ENCODE data around the gene TIMP2.

TIMP2 gene

DNA sequence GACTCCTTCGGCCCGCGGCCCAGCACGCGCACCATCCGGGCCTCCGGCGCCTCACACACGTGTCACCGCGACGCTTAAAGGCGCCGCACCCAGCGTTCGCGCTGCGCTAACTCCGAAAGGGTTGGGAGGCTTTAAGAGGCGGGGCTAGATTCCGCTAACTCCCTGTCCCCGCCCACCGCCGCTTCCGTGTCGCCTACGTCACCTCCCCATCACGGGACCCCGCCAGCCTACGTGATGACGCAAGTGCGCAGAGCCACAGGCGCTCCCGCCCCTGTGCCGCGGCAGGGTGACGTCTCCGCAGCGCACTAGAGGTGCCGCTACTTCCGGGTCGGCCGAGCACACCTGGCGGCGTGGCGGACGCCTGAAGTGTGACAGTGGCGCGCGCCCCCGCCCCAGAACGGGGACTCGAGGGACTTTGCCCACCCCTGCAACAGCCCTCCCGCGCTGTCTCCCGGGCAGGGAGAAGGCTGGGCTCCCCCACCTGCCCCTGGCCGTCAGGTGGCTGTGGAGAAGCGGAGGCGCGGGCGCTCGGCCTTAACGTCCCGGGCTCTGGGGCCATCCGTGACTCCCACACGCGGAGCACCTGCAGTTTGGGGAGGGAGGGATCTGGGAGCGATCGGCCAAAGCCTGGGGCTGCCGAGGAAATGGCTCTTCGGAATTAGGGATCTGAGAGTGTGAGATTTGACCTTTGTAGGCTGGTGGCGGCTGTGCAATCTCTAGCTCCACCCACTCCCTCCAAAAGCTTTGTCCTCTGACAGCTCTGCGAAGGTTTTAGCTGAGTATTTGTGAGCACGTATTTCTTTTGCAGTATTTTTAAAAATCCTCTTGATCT is 84.2 kb downstream of the TIMP2 start, which contains the start of gene USP36:
Gene USP36 (minus strand): TSS at position 35 of the 832 bp plus-strand sequence. CDS start 4,451 bp downstream, outside the sequence.
- no peak for TF ChIP-seq GATA3 (IDR thresholded peaks at IDR 0.05; ENCODE audit: low read depth, low read length)
- no peak; the same call in 1 of the 2 replicates for TF ChIP-seq GATA2 (IDR thresholded peaks at IDR 0.05; ENCODE audit: low read depth, low read length)

DNA sequence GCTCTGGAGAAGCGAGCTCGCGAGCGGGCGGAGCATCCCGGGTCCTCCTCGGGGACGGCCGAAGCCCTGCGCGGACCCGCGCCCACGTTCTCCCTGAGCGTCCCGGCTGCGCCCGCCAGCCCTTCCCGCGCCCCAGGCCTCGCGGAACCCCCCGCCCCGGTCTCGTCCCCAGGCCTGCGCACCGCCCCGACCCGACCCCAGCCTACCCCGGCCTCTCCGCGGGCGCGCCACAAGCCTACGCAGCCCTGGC is 84.7 kb downstream of the TIMP2 start:
- TF ChIP-seq GATA2 (IDR thresholded peaks at IDR 0.05; ENCODE audit: low read depth, low read length) (no peak), GATA3 (IDR thresholded peaks at IDR 0.05; ENCODE audit: low read depth, low read length) (no peak)

DNA sequence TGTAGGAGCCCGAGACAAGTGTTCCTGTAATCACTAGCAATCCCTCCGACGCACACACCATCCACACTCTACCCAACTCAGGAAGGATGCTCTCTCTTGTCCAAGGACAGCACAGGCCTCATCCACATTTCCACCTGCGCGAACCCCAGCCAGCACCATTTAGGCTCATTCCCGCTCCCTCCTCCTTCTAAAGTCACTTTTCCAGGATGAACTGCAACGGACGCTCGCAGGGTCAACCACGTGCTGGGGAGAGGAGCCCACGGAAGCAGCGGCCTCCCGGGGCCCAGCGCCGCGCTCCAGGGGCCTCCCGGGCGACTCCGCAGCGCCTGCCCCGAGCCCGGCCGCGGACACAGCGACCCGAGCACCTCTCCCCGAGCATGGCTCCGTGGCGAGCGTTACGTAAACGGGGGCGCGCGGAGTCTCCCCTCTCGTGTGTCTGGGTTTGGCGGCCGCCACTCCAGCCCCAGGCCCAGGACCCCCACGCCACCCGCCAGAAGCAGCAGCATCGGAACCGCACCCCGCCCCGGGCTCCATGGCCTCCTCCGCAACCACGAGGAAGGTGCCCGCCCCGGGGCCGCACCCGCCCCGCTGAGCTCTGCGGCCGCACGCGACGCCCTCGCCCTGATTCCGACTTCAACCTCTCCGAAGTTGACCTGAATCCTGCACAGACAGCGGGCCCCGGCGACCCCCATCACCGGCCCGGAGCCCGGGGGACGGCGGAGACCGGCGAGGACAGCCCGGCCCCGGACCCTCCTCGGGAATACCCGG is 85.2 kb downstream of the TIMP2 start:
- TF ChIP-seq GATA2 (IDR thresholded peaks at IDR 0.05; ENCODE audit: low read depth, low read length) (no peak), GATA3 (IDR thresholded peaks at IDR 0.05; ENCODE audit: low read depth, low read length) (no peak)

DNA sequence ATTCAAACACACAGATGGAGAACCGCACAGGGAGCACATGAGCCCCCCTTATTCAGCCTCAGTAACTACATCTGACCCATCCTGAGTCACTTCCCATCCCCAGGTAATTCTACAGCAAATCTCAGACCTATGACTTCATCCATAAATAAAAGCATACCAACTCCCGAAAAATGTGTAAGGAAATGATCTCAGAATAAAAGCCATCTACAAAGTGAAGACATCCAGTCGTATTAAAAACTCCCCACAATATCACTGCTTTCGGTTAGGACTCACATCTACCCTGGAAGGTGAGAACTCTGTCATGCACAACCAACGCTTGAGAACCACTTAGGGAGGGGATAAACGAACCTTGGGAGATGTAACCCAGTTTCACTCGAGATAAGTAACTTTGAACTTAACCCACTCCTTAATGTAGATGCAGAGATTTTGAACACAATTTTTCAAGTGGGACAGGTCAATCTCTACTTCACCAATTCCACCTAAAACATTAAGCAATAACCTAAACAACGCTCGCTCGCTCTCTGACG is 85.9 kb downstream of the TIMP2 start:
- no peak for TF ChIP-seq GATA2 (IDR thresholded peaks at IDR 0.05; ENCODE audit: low read depth, low read length)

DNA sequence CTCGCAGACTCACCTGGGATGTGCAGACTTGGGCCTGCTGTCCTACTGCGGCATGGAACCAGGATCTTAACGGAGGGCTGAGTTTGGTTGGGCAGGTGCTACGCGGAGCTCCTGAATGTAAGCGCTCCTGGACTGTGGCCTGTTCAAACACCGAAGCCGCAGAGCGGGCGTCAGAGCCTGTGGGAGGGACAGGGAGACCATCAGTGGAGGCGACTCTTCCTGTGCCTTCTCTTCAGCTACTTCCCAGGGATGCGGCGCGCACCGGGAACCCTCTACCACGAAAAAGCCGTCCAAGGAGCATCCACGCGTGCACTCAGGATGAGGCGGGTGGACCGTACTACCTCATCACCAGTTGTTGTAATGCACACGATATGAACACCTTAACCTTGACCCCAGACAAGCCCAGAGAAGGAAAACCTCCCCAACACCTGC is 86.6 kb downstream of the TIMP2 start:
- TF ChIP-seq GATA3 (IDR thresholded peaks at IDR 0.05; ENCODE audit: low read depth, low read length), result no peak
- no peak for TF ChIP-seq GATA2 (IDR thresholded peaks at IDR 0.05; ENCODE audit: low read depth, low read length)

DNA sequence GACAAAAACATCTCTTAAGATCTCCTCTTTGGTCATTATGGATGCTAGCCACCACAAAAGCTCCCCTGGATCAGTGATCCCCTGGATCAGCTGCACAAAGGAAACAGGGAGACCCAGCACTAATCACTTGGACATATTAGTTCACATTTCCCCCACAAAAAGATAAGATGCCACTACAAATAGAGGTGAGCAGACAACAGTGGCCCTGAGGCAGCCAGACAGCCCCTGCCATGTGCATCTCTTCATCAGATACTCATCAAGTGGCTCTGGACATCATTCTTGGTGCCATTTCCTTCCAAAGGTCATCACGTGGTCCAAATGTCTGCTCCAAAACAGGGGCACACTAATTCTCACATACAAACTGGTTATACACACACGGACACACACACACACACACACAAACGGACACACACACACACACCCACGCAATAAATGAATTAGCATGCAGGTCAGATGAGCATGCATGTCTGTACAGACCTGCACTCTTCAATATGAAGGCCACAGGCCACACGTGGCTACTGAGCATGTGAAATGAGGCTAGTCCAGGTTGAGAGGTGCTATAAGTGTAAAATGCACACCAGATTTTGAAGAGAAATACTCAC is 88.7 kb downstream of the TIMP2 start:
- TF ChIP-seq GATA2 (IDR thresholded peaks at IDR 0.05; ENCODE audit: low read depth, low read length) (peak; percentile 74), GATA3 (IDR thresholded peaks at IDR 0.05; ENCODE audit: low read depth, low read length) (no peak)

DNA sequence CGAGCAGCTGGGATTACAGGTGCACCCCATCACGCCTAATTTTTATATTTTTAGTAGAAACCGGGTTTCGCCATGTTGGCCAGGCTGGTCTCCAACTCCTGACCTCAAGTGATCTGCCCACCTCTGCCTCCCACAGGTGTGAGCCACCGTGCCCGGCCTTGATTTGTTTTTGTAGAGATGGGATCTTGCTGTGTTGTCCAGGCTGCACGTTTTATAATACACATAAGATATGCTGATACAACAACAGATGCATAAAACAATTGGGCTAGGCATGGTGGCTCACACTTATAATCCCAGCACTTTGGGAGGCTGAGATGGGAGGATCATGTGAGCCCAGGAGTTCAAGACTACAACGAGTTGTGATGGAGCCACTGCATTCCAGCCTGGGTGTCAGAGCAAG is 90.6 kb downstream of the TIMP2 start:
- TF ChIP-seq GATA3 (IDR thresholded peaks at IDR 0.05; ENCODE audit: low read depth, low read length), result no peak
- TF ChIP-seq GATA2 (IDR thresholded peaks at IDR 0.05; ENCODE audit: low read depth, low read length), result no peak

DNA sequence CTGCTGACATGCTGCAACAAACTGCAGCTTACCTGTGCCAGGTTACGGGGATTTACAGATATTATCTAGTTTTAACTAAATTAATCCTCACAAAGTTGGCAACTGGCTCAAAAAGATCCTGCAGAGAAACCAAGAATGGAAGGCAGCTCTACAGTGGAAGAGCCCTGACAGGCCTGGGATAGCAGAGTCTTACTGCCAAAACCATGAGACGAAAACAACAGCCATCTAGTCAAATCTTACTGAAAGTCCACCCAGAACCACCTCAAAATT is 92.7 kb downstream of the TIMP2 start:
- TF ChIP-seq GATA2 (IDR thresholded peaks at IDR 0.05; ENCODE audit: low read depth, low read length), result no peak
- TF ChIP-seq GATA3 (IDR thresholded peaks at IDR 0.05; ENCODE audit: low read depth, low read length), result no peak

DNA sequence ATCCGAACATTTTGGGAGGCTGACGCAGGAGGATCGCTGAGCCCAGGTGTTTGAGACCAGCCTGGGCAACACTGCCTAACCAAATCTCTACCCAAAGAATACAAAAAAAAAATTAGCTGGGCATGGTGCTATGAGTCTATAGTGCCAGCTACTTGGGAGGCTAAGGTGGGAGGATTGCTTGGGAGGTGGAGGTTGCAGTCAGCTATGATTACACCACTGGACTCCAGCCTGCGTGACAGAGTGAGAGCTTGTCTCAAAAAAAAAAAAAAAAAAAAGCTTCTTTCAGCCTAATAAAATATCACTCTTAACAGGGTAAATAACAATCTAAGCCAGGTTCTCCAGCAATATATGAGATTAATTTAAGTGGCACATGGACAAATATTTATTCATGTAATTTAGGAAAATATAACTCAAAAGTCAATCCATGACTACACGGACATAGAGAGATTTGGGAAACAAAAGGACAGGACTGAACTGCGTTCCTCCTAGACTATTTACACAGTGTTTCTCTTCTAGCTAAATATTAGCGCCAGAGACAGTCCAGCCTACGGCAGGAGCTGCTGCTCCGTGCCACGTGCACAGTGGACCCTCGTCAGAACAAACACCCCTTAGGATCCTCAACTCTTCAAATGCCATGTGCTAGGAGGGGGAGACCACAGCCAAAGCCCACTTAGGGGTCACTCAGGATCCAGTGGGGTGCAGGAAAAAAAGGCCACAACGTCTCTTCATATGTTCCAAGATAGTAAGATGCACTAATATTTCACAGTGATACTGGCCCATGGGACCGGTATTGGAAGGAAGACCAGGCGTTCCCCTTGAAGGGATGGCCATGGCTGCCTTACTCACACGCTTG is 93.3 kb downstream of the TIMP2 start:
- no peak for TF ChIP-seq GATA3 (IDR thresholded peaks at IDR 0.05; ENCODE audit: low read depth, low read length)
- no peak for TF ChIP-seq GATA2 (IDR thresholded peaks at IDR 0.05; ENCODE audit: low read depth, low read length)

DNA sequence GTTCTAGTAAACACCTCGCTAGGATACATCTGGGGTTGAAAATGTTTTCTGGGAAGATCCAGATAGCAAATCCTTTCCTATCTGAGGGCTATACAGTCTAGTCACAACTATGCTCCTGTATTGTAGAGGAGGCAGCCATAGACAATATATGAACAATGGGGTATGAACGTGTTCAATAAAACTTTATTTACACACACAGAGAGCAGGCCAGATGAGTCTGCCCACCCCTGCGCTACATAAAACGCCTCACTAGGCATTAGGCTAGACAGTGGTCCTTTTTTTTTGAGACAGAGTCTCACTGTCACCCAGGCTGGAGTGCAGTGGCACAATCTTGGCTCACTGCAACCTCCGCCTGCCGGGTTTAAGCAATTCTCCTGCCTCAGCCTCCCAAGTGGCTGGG is 95.7 kb downstream of the TIMP2 start:
- no peak for TF ChIP-seq GATA3 (IDR thresholded peaks at IDR 0.05; ENCODE audit: low read depth, low read length)
- no peak for TF ChIP-seq GATA2 (IDR thresholded peaks at IDR 0.05; ENCODE audit: low read depth, low read length)

DNA sequence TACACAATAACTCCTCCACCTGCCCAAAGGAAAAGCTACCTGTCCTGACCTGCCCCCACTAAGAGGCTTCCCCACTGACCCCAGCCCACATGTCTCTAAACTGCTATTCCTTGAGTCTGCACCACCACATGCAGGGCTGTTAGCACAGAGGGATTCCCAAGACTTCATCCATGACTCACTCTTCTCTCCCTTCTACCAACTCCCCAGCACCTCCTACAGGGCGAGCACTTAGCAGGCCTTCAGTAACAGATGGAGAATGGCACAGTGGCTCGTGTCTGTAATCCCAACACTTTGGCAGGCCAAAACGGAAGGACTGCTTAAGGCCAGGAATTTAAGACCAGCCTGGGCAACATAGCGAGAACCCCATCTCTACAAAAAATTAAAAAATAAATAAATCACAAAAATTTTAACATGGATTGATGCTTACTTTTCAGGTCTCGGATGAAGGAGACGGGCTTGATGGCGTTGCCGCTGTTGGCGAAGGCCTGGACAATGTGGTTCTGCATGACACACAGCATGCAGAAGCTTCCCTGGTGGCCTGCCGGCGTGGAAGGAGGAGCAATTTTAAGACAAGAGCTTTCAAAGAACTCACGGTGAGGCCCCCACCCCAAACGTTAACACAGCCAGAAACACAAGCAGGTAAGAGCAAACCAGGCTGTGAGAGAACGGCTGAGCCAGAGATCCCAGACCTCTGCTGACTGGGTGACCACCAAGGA is 96.6 kb downstream of the TIMP2 start:
- TF ChIP-seq GATA3 (IDR thresholded peaks at IDR 0.05; ENCODE audit: low read depth, low read length), result no peak
- no peak for TF ChIP-seq GATA2 (IDR thresholded peaks at IDR 0.05; ENCODE audit: low read depth, low read length)

DNA sequence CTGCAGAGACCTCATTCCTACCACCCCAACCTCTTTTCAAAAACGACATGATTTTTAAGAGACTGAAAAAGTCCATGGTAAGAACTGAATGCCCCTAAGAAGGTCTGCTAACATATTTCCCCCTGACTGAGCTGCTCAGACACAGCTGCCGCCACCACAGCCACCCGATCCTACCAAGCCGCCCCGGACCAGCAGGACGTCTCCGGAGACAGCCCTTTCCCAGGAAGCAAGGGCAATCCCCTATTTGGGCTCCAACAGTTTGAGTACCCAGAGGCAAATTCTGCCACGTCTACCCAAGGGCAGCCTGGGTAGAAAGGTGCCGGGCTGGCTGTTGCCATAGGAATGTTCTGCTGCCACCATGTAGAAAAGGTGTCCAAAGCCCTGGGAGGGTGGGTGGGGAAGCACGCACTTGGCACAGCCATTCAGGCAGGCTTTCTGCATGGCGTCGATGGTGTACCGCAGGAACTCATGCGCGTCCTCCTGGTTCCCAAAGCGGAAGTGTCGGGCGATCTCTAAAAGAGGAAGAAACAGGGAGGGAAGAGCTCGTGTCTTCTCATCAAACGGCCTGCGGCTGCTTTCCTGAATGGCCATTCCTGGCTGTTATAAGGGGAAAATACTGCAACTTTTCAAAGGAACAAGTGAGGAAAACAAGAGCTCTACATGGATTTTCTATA is 98.2 kb downstream of the TIMP2 start:
- no peak for TF ChIP-seq GATA3 (IDR thresholded peaks at IDR 0.05; ENCODE audit: low read depth, low read length)
- no peak for TF ChIP-seq GATA2 (IDR thresholded peaks at IDR 0.05; ENCODE audit: low read depth, low read length)

DNA sequence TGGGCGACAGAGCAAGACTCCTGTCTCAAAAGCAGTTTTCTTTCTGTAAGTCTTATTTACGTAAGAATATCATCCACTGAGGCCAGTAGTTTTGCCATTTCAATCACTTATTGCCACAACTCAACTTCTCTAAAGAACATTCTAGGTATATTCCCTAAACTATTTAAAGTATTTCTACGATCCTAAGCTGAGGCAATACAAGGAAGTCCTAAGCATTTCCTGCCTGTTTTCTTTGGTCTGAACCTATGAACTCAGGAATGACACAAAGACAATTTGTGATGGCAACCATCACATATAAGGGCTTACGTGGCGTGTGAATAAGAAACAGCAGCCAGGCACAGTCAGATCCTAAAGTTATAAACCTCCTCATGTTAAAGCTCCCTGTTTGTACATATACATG is 98.8 kb downstream of the TIMP2 start:
- TF ChIP-seq GATA2 (IDR thresholded peaks at IDR 0.05; ENCODE audit: low read depth, low read length) (no peak), GATA3 (IDR thresholded peaks at IDR 0.05; ENCODE audit: low read depth, low read length) (no peak)
